Nephron (organoid): ENCODE measurements around the gene PDE4B.

Experiments used
- H3K27ac Mint-ChIP-seq, 3 experiments: 2 replicates each; pipeline ENCODE4 v1.8.0; 2020; ENCODE audit warnings: mixed read lengths in 3 of 3, mild to moderate bottlenecking in 2 of 3, moderate library complexity in 1 of 3
- H3K27me3 Mint-ChIP-seq: 2 replicates; pipeline ENCODE4 v1.8.0; 2021; ENCODE audit warnings: low read depth, mild to moderate bottlenecking, moderate library complexity, mixed read lengths
- H3K36me3 Mint-ChIP-seq: 2 replicates; pipeline ENCODE4 v1.8.0; 2020; ENCODE audit warnings: low read depth, mixed read lengths
- H3K4me1 Mint-ChIP-seq: 2 replicates; pipeline ENCODE4 v1.8.0; 2020; ENCODE audit warnings: mixed read lengths
- H3K4me3 Mint-ChIP-seq, 3 experiments: 2 replicates each; pipeline ENCODE4 v1.8.0; 2020; ENCODE audit warnings: mild to moderate bottlenecking in 3 of 3, mixed read lengths in 3 of 3, moderate library complexity in 2 of 3
- H3K9me3 Mint-ChIP-seq: 2 replicates; pipeline ENCODE4 v1.8.0; 2020; ENCODE audit warnings: mixed read lengths
- TF ChIP-seq, protein P1 (sequence below), 3 experiments: fragments of 200-600 bp; sonication (generic); IDR thresholded peaks; one replicate each; pipeline ENCODE4 v1.5.0; 2021; ENCODE audit warnings: antibody characterized with exemption in 3 of 3; ENCODE audit not compliant: unreplicated experiment in 3 of 3

Gene PDE4B

DNA sequence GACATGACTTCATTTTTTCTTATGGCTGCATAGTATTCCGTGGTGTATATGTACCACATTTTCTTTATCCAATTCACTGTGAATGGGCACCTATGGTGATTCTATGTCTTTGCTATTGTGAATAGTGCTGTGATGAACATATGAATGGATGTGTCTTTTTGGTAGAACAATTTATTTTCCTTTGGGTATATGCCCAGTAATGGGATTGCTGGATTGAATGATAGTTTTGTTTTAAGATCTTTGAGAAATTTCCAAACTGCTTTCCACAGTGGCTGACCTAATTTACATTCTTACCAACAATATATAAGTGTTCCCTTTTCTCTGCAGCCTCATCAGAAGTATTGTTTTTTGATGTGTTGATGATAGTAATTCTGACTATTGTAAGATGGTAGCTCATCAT is 379.6 kb downstream of the PDE4B start:
- peaks cover 31% of the 10 kb centered on the region for H3K4me1 Mint-ChIP-seq
- no peak overlapping the region for H3K4me3 Mint-ChIP-seq
- TF ChIP-seq, protein P1, sequence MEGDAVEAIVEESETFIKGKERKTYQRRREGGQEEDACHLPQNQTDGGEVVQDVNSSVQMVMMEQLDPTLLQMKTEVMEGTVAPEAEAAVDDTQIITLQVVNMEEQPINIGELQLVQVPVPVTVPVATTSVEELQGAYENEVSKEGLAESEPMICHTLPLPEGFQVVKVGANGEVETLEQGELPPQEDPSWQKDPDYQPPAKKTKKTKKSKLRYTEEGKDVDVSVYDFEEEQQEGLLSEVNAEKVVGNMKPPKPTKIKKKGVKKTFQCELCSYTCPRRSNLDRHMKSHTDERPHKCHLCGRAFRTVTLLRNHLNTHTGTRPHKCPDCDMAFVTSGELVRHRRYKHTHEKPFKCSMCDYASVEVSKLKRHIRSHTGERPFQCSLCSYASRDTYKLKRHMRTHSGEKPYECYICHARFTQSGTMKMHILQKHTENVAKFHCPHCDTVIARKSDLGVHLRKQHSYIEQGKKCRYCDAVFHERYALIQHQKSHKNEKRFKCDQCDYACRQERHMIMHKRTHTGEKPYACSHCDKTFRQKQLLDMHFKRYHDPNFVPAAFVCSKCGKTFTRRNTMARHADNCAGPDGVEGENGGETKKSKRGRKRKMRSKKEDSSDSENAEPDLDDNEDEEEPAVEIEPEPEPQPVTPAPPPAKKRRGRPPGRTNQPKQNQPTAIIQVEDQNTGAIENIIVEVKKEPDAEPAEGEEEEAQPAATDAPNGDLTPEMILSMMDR (IDR thresholded peaks at IDR 0.05; ENCODE audit: unreplicated experiment in 3 of 3), result no peak
- no peak overlapping the region for H3K27ac Mint-ChIP-seq
- no peaks in the 10 kb centered on the region for H3K36me3 Mint-ChIP-seq
- no peaks in the 10 kb centered on the region for H3K9me3 Mint-ChIP-seq
- H3K27me3 Mint-ChIP-seq, result no peaks in the 10 kb centered on the region

DNA sequence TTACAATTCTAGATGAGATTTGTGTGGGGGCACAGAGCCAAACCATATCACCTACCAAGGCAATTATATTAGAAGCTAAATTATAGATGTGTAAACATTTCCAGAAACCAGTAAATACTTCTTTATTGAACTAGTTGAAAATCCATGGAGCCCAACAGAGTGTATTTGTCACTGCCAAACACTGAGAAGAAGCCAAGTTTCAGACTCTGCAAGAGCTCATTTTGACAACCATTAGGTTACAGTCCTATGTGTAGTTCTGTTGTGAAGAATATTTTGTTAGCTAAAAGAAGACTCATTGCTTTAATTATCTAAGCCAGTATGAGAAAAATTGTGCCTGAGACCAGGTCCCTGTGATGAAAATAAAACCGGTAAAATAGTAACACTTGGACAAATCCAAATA is 382.4 kb downstream of the PDE4B start:
- peaks cover 14% of the 10 kb centered on the region for H3K4me1 Mint-ChIP-seq
- H3K4me3 Mint-ChIP-seq, result no peak overlapping the region
- no peak overlapping the region for H3K27ac Mint-ChIP-seq
- no peaks in the 10 kb centered on the region for H3K9me3 Mint-ChIP-seq
- no peaks in the 10 kb centered on the region for H3K27me3 Mint-ChIP-seq
- H3K36me3 Mint-ChIP-seq, result no peaks in the 10 kb centered on the region
- TF ChIP-seq, protein P1 (IDR thresholded peaks at IDR 0.05; ENCODE audit: unreplicated experiment in 3 of 3), result no peak

DNA sequence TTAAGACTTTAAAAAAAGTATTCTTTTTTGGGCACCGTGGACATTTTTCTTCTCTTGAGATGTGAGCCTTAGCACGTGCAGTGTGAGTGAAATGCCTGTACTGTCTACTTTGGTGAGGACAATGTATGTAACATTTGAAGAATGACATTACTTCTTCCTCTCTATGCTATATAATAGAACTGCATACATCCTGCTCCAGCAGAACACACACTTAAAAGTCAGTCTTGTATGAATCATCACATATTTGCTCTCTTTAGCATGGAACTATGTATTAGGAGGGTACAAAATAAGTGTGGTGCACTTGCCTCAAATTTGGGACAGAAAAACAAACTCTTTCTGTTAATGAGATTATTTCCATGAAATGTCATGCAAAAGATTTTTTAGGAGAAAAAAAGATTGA is 382.9 kb downstream of the PDE4B start:
- TF ChIP-seq, protein P1 (IDR thresholded peaks at IDR 0.05; ENCODE audit: unreplicated experiment in 3 of 3), result no peak
- no peak overlapping the region for H3K4me3 Mint-ChIP-seq

DNA sequence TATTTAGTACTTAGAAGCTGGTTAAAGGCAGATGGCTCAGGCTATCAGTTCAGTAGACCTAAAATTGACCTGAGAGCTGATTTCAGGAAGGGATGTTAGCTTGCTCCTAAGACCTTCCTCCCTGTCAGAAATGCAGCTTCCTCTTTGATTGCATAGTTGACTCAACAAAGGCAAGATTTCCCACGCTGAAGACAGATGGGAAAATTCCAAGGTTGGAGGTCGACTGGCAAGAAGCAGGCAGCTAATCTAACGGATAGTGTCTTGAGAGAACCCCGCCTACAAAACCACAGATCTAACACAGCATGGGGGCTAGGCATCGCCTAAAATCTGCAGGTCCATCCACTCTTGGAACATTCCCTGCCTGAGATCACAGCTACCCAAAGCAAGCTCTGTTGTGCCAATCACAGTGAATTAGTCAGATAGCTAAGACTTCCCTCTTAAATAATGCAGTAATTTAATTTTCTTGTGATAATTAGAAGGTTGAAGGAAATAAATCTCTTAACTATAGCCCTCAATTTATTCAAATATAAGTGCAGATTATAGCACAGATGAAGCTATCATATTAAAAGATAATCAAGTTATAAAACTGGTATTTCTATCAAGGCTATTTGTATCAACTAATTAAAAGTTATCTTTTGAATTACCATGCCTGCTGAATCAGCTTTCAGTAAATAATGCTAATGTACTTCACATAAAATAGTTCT is 383.5 kb downstream of the PDE4B start:
- Mint-ChIP-seq H3K4me3 (no peak overlapping the region), H3K9me3 (no peaks in the 10 kb centered on the region), H3K27me3 (no peaks in the 10 kb centered on the region), H3K27ac (peak overlapping the region in 1 of 3 experiments; percentile 25), H3K4me1 (peaks cover 14% of the 10 kb centered on the region), H3K36me3 (no peaks in the 10 kb centered on the region)
- TF ChIP-seq, protein P1 (IDR thresholded peaks at IDR 0.05; ENCODE audit: unreplicated experiment in 3 of 3), result no peak

More for the DNA sequence above, 382.9 kb downstream of the PDE4B start:
- Mint-ChIP-seq H3K27me3 (no peaks in the 10 kb centered on the region), H3K36me3 (no peaks in the 10 kb centered on the region), H3K27ac (peak overlapping the region in 1 of 3 experiments; percentile 25), H3K9me3 (no peaks in the 10 kb centered on the region), H3K4me1 (peaks cover 14% of the 10 kb centered on the region)

DNA sequence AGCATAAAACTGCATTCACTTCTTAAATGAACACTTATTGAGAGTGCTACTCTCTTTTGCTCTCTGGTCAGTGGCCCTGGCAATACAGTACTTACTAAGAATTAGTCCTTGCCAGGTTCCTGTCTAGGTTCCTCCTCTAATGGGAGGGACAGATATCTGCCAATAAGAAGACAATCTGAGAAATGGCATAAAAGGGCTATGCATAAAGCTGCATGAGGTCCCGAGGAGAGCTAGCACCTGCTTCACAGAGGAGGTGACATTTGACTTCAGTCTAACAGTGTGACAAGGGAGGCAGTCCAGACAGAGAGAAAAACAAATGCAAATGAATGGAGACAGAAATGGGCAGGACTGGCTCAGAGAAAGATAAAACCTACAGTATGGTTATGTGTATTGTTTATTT is 384.1 kb downstream of the PDE4B start:
- H3K27ac Mint-ChIP-seq, result no peak overlapping the region
- H3K4me1 Mint-ChIP-seq, result peaks cover 19% of the 10 kb centered on the region
- no peak overlapping the region for H3K4me3 Mint-ChIP-seq
- H3K36me3 Mint-ChIP-seq, result no peaks in the 10 kb centered on the region
- TF ChIP-seq, protein P1 (IDR thresholded peaks at IDR 0.05; ENCODE audit: unreplicated experiment in 3 of 3), result no peak
- no peaks in the 10 kb centered on the region for H3K9me3 Mint-ChIP-seq
- H3K27me3 Mint-ChIP-seq, result no peaks in the 10 kb centered on the region

DNA sequence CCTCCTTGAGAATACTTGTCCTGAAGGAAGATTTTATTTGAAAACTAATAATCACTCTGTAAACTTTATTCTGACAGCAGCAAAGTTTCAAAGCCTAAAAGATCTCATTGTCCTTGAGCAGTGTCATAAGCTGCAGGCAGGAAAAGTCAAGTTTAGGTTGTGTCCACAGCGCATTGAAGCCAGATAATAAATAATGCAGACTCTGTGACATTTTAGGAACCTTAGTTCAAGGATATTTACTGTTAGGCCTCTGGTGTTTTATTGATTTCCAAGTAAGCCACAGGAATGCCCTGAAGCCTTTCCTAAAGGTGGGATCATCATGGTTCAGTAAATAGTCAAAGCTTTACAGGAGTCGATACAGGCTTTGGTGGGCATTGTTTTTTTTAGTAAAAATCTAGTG is 384.8 kb downstream of the PDE4B start:
- Mint-ChIP-seq H3K4me1 (peaks cover 22% of the 10 kb centered on the region), H3K27me3 (no peaks in the 10 kb centered on the region)
- TF ChIP-seq, protein P1 (IDR thresholded peaks at IDR 0.05; ENCODE audit: unreplicated experiment in 3 of 3), result no peak

More for the DNA sequence above, 384.8 kb downstream of the PDE4B start:
- Mint-ChIP-seq H3K36me3 (no peaks in the 10 kb centered on the region), H3K27ac (no peak overlapping the region), H3K4me3 (no peak overlapping the region), H3K9me3 (no peaks in the 10 kb centered on the region)
